Breast epithelium (tissue), 4 donors: ENCODE results near the gene PPP6R3. TPM values are rescaled to one million over a fixed set of nuclear protein-coding genes. Genes with fewer than 3 reads are reported as not detected.

Experiments
- DNase-seq, 2 donors: peaks; one replicate each; pipeline ENCODE4 v3.0.0-alpha.2; 2019; ENCODE audit warnings: low spot score in 2 of 2
- H3K27ac ChIP-seq, 2 donors: fragments of 200-600 bp; sonication (generic) in 1 of 2; one replicate each; pipeline ENCODE4 v1.5.1; 2016 to 2019; ENCODE audit warnings: mild to moderate bottlenecking in 1 of 2
- H3K27me3 ChIP-seq, 2 donors: fragments of 200-600 bp; sonication (generic) in 1 of 2; one replicate each; pipeline versions ENCODE4 v1.5.1 to v1.6.0; 2017 to 2019; ENCODE audit warnings: control low read depth in 1 of 2, mild to moderate bottlenecking in 1 of 2
- H3K36me3 ChIP-seq: fragments of 200-600 bp; one replicate; pipeline ENCODE4 v1.5.1; 2019
- H3K4me1 ChIP-seq, 2 donors: fragments of 200-600 bp; sonication (generic); one replicate each; pipeline ENCODE4 v1.5.1; 2016 to 2019; ENCODE audit warnings: control low read depth in 1 of 2
- H3K4me3 ChIP-seq, 3 donors: fragments of 200-600 bp; sonication (generic); 1 replicate in 2 of 3; 2 replicates in 1 of 3; pipeline ENCODE4 v1.5.1; 2016 to 2019; ENCODE audit warnings: mild to moderate bottlenecking in 3 of 3, moderate library complexity in 2 of 3
- H3K9me3 ChIP-seq, 2 donors: fragments of 200-600 bp; sonication (generic) in 1 of 2; one replicate each; pipeline ENCODE4 v1.5.1; 2016 to 2019; ENCODE audit warnings: control low read depth in 1 of 2
- POLR2A ChIP-seq: fragments of 450-650 bp; IDR thresholded peaks from one replicate; pipeline ENCODE4 v1.6.1; 2016; ENCODE audit warnings: antibody characterized with exemption, mild to moderate bottlenecking, moderate library complexity
- POLR2AphosphoS5 ChIP-seq, 3 donors: sonication (generic); formaldehyde crosslinking; IDR thresholded peaks; one replicate each; pipeline ENCODE4 v1.6.1; 2017; ENCODE audit warnings: antibody characterized with exemption in 3 of 3
- intact Hi-C: fragments of 100-400 bp; cut with DNase I; formaldehyde crosslinking; loops from one replicate; pipeline ENCODE4 v1.15.1; 2023; ENCODE audit warnings: low total_unique reads
- total RNA-seq, 3 donors: library from RNA; depleted of rRNA; stranded (reverse); fragments of >200 nt; gene quantifications; one replicate each; pipeline ENCODE4 v1.1.0, GENCODE V29; 2016
- TF ChIP-seq, protein P1 (sequence below), 3 donors: fragments of 450-650 bp; IDR thresholded peaks; one replicate each; pipeline ENCODE4 v1.5.1; 2016 to 2017; ENCODE audit warnings: antibody characterized with exemption in 3 of 3, mild to moderate bottlenecking in 3 of 3, moderate library complexity in 3 of 3

The PPP6R3 gene
- total RNA-seq, 3 donors from 2014 or later: 113 to 227 (median 183) TPM

DNA sequence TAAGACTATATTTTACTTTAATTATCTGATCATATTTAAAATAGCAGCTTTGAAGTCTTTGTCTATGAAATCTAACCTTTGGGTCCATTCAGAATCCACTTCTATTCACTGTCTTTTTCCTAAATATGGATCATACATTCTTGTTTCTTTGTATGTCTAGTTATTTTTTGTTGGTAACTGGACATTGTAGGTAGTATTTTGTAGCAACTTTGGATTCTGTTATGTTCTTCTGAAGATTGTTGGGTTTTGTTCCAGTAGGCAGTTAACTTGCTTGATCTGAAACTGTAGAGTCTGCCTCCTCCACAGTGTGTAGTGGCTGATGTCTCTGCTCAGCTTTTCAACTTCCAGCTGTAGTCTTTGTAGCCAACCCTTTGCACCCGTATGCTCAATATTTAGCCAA, 186.3 kb downstream of the PPP6R3 start:
- no peaks in the 10 kb centered on the region for H3K36me3 ChIP-seq
- peaks cover 11 to 13% of the 10 kb centered on the region in 2 donors for H3K9me3 ChIP-seq
- intact Hi-C loops: no loop called here
- peaks cover 0 to 3% of the 10 kb centered on the region in 2 donors for H3K27me3 ChIP-seq
- H3K4me1 ChIP-seq: no peaks in the 10 kb centered on the region
- H3K4me3 ChIP-seq: no peak overlapping the region
- TF ChIP-seq POLR2AphosphoS5 (IDR thresholded peaks at IDR 0.05) (no peak), POLR2A (no peak)
- TF ChIP-seq, protein P1, sequence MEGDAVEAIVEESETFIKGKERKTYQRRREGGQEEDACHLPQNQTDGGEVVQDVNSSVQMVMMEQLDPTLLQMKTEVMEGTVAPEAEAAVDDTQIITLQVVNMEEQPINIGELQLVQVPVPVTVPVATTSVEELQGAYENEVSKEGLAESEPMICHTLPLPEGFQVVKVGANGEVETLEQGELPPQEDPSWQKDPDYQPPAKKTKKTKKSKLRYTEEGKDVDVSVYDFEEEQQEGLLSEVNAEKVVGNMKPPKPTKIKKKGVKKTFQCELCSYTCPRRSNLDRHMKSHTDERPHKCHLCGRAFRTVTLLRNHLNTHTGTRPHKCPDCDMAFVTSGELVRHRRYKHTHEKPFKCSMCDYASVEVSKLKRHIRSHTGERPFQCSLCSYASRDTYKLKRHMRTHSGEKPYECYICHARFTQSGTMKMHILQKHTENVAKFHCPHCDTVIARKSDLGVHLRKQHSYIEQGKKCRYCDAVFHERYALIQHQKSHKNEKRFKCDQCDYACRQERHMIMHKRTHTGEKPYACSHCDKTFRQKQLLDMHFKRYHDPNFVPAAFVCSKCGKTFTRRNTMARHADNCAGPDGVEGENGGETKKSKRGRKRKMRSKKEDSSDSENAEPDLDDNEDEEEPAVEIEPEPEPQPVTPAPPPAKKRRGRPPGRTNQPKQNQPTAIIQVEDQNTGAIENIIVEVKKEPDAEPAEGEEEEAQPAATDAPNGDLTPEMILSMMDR (IDR thresholded peaks at IDR 0.05): no peak
- no peak overlapping the region for H3K27ac ChIP-seq
- DNase-seq: no peak

DNA sequence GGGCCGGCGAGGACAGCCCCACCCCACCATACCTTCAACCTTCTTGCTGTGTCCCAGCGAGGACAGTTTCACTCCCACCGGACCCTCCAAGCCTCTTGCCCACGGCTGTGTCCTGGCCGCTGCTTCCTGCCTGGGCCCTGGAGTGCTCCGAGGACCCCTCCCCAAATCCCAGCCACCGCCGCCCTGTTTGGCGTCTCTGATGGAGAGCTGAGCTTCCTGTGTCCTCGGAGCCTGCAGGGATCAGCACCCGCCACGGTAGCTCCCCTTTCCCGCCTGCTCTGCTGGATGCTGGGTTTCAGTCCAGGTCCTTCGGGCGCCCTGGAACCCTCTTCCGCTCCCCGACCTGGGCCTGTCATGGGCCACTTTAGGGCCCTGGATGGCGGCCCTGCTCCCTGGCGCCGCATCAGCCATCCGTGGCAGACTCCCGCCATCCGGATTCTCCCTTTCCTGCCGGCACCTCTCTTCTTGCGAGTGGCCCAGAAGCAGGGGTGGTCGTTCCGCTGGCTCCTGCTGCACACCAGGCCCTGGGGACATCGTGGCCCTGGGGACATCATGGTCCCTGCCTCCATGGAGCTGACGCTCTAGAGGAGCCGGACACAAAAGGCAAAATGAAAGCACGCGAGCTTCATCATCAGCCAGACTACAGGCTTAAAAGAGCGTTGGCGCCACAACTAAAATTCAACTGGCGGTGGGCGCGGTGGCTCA, 189.5 kb downstream of the PPP6R3 start:
- Histone ChIP-seq H3K4me1 (no peaks in the 10 kb centered on the region), H3K36me3 (no peaks in the 10 kb centered on the region), H3K9me3 (peaks cover 15% of the 10 kb centered on the region in 2 donors), H3K4me3 (no peak overlapping the region), H3K27me3 (peaks cover 0 to 4% of the 10 kb centered on the region in 2 donors), H3K27ac (no peak overlapping the region)
- intact Hi-C loops: no loop called here
- TF ChIP-seq, protein P1 (IDR thresholded peaks at IDR 0.05): no peak
- TF ChIP-seq POLR2A (no peak), POLR2AphosphoS5 (IDR thresholded peaks at IDR 0.05) (no peak)
- DNase-seq: no peak

DNA sequence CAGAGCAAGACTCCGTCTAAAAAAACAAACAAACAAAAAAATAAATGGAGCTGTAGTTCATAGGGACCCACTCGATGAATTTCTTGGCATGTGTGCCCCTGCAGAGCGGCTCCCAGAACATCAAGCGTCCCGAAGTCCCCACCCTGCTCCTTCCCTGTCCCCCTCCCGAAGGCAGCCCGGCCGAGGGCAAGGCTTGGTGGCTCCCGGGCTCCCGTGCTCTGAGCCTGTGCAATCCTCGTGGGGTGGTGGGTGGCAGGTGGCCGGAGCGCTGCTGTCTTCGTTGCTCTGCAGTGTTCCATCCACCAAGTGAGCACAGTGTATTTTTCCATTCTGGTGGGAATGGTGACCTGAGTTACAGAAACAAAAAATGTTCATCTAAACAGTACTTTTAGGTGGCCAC, 190.2 kb downstream of the PPP6R3 start:
- intact Hi-C loops: no loop called here
- Histone ChIP-seq H3K27me3 (peaks cover 0 to 4% of the 10 kb centered on the region in 2 donors), H3K9me3 (peaks cover 19 to 21% of the 10 kb centered on the region in 2 donors), H3K4me1 (no peaks in the 10 kb centered on the region), H3K36me3 (no peaks in the 10 kb centered on the region), H3K27ac (peak overlapping the region; percentile 84 to 90), H3K4me3 (no peak overlapping the region)
- no peak for DNase-seq
- TF ChIP-seq, protein P1 (IDR thresholded peaks at IDR 0.05): no peak
- TF ChIP-seq POLR2AphosphoS5 (IDR thresholded peaks at IDR 0.05): no peak
- no peak for TF ChIP-seq POLR2A

DNA sequence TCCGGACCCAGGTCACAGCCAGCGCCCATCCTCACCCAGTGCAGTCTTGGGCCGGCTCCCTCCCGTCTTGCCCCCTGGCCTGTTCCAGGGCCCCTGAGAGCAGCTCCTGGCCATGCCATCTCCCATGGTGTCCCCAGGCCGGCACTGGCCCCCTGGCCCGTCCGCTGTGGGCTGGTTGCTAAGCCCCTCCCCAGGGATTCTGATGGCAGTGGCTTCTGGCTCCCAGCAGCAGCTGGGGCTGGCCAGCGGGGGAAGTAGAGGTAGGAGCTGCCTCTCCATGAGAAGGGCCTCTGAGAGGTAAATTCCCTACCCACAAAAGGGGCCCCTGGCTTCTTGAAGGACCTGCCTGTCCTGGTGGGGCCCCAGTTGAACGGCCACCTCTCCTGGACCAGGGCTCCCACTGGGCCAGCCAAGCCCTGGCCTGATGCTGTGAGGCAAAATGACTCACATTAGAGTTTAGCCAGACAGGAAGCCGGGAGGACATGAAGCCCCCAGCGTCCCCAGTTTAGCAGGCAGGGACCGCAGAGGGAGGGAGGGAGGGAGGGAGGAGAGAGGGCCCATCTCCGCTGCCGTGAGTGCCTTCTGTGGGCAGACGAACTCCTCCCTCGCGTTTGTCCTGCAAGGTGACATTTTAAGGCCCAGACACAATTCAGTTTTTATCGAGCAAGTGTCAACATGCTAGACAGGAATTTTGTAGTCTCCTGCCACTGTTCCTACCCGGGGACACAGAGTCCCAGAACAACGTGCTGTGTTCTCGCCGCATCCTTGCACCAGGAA, 190.8 kb downstream of the PPP6R3 start:
- peak in 1 of 2 donors; percentile 83 for DNase-seq

GRCh38 chr11:68651985-68652682, 191.6 kb downstream of the PPP6R3 start:
- H3K36me3 ChIP-seq: no peaks in the 10 kb centered on the region
- H3K4me3 ChIP-seq: no peak overlapping the region
- H3K4me1 ChIP-seq: no peaks in the 10 kb centered on the region
- TF ChIP-seq, protein P1 (IDR thresholded peaks at IDR 0.05): no peak
- TF ChIP-seq POLR2AphosphoS5 (IDR thresholded peaks at IDR 0.05) (no peak), POLR2A (no peak)
- intact Hi-C loops: no loop called here
- peak in 1 of 2 donors; percentile 60 for DNase-seq
- peaks cover 14 to 15% of the 10 kb centered on the region in 2 donors for H3K9me3 ChIP-seq
- peaks cover 0 to 4% of the 10 kb centered on the region in 2 donors for H3K27me3 ChIP-seq
- peak overlapping the region; percentile 84 to 90 for H3K27ac ChIP-seq

More for the DNA sequence above, 190.8 kb downstream of the PPP6R3 start:
- Histone ChIP-seq H3K36me3 (no peaks in the 10 kb centered on the region), H3K4me3 (no peak overlapping the region), H3K27me3 (peaks cover 0 to 4% of the 10 kb centered on the region in 2 donors), H3K4me1 (no peaks in the 10 kb centered on the region), H3K27ac (peak overlapping the region; percentile 84 to 90), H3K9me3 (peaks cover 19 to 21% of the 10 kb centered on the region in 2 donors)
- intact Hi-C loops: no loop called here
- TF ChIP-seq POLR2AphosphoS5 (IDR thresholded peaks at IDR 0.05) (peak in 2 of 3 donors; percentile 22 to 59), POLR2A (no peak)
